NT2/D1 (cell line): ENCODE results near the gene GULP1.
"Not testable (repeated sequence)": the region's sequence is repeated elsewhere in the genome, so short reads cannot be mapped to it uniquely, and the experiment has no call there.

Experiments
- SUZ12 ChIP-seq: IDR thresholded peaks from 2 replicates; pipeline ENCODE4 v1.6.1; 2011; ENCODE audit not compliant: insufficient read length, insufficient read depth; ENCODE audit errors: extremely low read depth
- YY1 ChIP-seq: IDR thresholded peaks from 2 replicates; pipeline ENCODE4 v1.6.1; 2011; ENCODE audit not compliant: insufficient read length, insufficient read depth
- ZNF274 ChIP-seq: IDR thresholded peaks from 2 replicates; pipeline ENCODE4 v1.6.1; 2011; ENCODE audit warnings: mild to moderate bottlenecking, low read depth, low read length

GRCh38 chr2:188606596-188606995 lies 314.9 kb downstream of the GULP1 start:
- TF ChIP-seq ZNF274, YY1, SUZ12: not testable (repeated sequence)
